Eye (tissue), 1 donor: ENCODE measurements around the gene DENND4A.
"Not testable (repeated sequence)": the region's sequence is repeated elsewhere in the genome, so short reads cannot be mapped to it uniquely, and the experiment has no call there.

Experiments used
- DNase-seq: peaks from one replicate; pipeline ENCODE4 v3.0.0-alpha.2; 2015

DENND4A gene

GRCh38 chr15:65818927-65819562 is 27.0 kb upstream of the DENND4A start:
- DNase-seq = no peak

- DNase-seq = no peak
These were observed 24.3 kb upstream of the DENND4A start for GRCh38 chr15:65816441-65816840.

GRCh38 chr15:65816008-65816407 is 23.9 kb upstream of the DENND4A start:
- not testable (repeated sequence) for DNase-seq

DNA sequence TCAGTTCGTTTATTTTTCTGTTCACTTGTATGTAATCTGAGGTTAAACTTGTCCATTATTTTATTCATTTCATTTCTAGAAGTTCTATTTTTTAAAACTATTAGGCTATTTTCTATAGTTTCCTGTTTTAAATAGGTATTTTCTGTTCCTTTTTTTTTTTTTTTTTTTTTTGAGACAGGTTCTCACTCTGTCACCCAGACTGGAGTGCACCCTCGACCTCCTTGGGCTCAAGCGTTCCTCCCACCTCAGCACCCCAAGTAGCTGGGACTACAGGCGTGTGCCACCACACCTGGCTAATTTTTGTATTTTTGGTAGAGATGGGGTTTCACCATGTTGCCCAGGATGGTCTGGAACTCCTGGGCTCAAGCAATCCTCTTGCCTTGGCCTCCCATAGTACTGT is 22.2 kb upstream of the DENND4A start:
- not testable (repeated sequence) for DNase-seq

- no peak for DNase-seq
These were observed 20.8 kb upstream of the DENND4A start for GRCh38 chr15:65812916-65813315.

GRCh38 chr15:65812467-65812866 is 20.4 kb upstream of the DENND4A start:
- no peak for DNase-seq

- DNase-seq = no peak
These were observed 19.7 kb upstream of the DENND4A start for GRCh38 chr15:65811835-65812234.

DNA sequence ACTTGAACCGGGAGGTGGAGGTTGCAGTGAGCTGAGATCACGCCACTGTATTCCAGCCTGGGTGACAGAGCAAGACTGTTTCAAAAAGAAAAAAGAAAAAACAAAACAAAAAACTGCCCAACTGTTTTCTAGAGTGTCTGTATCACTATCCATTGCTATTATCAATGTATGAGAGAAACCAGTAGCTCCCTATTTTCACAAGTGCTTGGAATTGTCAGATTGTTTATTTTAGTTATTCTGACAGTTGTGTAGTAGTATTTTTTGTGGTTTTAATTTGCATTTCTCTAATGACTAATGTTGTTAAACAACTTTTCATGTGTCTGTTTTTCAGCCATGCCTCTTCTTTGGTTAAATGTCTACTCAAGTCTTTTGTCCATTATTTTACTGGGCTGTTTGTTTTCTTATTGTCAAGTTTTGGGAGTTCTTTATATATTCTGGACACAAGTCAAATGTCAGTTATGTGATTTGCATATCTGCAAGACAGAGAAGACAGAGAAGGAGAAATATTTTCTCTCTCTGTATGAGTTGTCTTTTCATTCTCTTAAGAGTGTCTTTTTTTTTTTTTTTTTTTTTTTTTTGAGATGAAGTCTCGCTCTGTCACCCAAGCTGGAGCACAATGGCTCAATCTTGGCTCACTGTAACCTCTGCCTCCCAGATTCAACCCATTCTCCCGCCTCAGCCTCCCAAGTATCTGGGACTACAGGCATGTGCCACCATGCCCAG is 19.1 kb upstream of the DENND4A start:
- DNase-seq = not testable (repeated sequence)

DNA sequence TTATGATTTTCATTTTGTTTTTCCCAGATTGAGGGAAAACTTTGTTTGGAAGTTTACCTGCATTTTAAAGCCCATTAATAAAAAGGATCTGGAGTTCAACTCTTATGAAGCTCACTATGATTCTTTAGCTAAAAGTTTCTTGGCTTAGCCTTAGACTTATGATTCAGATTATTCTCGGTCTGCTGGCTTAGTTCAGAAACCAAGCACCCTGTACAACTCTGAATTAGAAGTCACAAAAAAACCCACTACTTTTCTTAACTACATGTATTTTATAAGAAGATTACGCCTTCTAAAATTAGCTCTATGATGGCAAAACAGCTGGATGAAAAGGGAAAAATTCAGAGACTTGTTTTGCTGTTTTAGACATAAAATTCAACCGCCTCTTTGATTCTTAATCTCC is 14.3 kb upstream of the DENND4A start:
- peak; percentile 43 for DNase-seq

DNA sequence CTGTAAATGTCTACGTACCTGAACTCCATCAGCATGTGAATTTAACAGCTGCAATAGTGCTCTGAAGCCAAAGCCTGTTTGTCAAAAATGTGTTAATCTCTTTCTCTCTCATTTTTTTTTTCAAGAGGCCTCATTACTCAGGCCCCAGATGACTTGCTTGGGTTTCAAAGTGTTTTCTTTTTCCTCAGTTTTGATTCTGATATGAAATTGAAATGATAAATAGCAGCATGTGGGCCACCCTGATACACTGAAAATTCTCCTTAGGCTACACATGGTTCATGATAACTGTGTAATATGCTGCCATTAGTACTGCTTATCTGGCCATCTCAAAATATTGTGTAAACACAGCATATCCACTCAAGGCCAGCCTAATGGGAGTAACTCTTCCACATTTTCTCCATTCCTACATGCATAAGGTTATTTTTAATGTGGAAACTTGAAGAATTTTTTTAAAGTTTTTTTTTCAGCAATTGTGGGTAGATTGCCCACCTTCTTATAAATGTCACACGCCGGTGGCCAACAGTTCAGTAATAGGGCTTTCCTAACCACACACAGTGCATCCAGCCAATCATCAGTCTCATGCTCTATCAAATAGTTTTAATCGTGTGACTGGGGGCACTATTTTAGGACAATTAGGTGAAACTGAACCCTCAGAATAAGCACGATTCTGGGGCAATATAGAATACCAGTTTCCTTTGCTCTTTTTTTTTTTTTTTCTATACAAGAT is 13.1 kb upstream of the DENND4A start:
- DNase-seq = no peak

DNA sequence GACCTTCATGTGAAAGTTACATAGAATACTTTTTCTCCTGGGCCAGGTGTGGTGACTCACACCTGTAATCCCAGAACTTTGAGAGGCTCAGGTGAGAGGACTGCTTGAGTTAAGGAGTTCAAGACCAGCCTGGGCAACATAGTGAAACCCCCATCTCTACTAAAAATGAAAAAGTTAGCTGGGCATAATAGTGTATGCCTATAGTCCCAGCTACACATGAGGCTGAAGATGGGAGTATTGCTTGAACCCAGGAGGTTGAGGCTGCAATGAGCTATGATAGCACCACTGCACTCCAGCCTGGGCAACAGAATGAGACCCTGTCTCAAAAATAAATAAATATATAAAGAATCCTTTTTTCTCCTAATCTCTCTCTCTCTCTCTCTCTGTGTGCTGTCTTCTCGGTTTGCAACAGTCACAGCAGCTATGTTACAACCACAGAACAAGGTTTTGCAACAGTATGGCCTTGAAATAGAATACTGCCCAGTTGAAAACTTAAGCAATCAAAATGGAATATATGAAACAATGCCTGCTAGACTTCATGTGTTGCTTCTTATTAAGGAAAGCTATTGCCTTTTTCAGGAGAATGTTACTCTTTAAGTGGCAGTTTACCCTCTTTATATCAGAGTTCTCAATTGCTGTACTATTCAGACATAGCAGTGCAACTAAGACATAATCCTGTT is 12.3 kb upstream of the DENND4A start:
- no peak for DNase-seq

GRCh38 chr15:65801229-65801805 is 9.2 kb upstream of the DENND4A start:
- peak; percentile 86 for DNase-seq

DNA sequence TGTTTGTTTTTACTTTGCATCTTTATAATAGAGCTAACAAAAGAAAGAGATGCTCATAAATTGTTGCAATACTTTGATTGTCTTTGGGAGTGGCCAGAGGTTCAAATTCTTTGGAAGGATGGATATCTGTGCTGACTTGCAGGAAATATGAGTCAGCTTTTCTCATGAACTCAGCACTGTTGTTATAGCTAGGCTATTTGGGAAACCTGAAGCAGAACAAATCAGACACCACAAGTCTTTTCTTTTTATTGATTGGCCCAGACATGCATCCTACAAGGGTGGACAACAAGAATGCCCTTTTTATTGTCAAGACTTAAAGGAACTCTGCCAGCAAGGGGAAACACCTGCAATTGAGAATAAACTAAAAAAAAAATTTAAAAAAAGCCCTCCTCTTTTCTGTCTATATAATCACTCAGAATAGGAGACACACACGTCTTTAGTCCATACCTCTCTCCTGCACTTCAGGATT is 4.6 kb upstream of the DENND4A start:
- no peak for DNase-seq

- DNase-seq = no peak
These were observed 3.6 kb upstream of the DENND4A start for GRCh38 chr15:65795663-65796216.

DNA sequence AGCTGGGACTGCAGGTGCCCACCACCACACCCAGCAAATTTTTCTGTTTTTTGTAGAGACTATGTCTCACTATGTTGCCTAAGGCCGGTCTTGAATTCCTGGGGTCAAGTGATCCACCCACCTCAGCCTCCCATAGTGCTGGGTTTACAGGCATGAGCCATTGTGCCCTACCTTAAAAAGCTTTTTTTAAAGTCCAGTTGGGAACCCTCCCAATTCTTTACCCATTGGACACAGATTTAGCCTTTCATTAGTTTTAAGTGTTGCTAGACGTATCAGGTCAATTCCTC is 1.7 kb upstream of the DENND4A start:
- no peak for DNase-seq

GRCh38 chr15:65792988-65793817 is 1.1 kb upstream of the DENND4A start:
- DNase-seq = no peak

DNA sequence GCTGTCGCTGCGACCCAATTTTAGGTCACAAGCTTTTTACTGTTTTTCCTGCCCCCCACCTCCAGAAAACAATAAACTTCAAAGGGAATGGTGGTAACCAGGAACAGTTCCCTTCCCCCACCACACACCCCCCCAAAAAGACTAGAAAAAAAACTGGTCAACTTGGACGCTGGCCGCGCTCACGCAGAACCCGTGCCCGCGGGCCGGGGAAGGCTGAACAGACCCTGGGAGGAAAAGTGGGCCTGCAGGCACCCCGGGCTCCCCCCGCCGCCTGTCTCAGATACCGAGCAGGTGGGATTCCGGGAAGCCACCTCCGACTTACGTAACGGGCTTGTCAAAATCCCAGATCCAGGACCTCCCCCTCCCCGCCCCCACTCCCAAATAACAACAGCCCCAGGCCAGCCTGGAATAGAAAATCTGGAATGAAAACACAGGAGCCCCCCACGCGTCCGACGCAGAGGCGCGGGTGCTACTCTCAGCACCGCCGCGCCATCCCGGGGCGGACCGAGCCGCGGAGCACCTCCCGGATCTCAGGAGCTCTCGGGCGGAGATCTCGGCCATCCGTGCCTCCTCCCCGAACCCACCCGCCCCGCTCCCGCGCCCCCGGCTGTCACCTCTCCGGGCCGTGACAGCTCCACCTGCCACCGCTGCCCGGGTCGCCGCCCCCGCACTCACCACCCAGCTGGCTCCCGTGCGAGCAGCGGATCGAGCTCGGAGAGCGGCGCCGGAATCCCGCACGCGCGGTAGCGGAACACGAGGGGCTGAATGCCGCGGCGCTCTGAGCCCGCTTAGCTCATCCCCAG is 557 bp downstream of the DENND4A start:
- peak; percentile 89 for DNase-seq

- DNase-seq = peak; percentile 79
These were observed 1.3 kb downstream of the DENND4A start for GRCh38 chr15:65790694-65791334.

DNA sequence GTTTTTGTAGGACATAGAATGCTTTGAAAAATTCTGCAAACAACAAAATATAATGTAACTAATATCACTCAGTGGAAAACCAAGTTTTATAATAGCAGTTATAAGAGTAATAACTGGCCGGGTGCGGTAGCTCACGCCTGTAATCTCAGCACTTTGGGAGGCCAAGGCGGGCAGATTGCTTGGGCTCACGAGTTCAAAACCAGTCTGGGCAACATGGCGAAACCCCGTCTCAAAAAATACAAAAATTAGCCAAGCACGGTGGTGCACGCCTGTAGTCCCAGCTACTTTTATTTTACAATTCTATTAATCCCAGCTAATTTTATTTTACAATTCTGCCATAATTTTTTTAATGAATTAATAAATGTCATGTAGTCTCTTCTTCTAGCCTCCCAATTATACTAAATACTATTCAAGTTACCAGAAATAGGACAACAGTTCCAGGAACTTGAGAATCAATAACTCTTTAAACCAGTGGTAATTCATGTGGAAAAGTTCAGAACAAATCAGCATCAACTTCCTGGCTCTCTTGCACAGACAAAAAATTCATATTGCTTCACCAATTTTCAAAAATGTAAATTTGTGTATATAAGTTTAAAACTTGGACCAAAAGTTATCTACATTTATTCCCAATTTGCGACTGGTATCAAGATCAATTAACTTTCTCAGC is 2.2 kb downstream of the DENND4A start:
- peak; percentile 80 for DNase-seq

DNA sequence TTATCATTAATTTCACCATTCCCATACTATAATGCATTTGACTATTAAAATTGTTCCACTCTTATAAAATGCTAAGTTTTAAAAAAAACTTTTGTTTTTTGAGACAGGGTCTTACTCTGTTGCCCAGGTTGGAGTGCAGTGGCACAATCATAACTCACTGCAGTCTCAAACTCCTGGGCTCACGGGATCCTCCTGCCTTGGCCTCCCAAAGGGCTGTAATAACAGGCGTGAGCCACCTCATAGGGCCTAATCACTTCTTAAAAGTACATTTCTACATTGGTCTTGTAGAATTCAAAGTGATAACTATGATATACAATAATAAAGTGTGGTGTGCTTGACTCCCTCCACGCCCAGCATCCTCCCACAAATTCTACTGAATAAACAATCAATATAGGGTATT is 3.0 kb downstream of the DENND4A start:
- no peak for DNase-seq
